IMR-90 (cell line): Measurements from ENCODE around the gene NAT8. TPM values are rescaled to one million over a fixed set of nuclear protein-coding genes. Genes with fewer than 3 reads are reported as not detected.
"Not testable (repeated sequence)": the region's sequence is repeated elsewhere in the genome, so short reads cannot be mapped to it uniquely, and the experiment has no call there.

Source experiments
- ATAC-seq: fragments of 200-7000 bp; cut with Tn5 transposase; 2 replicates; pipeline ENCODE4 v1.9.1; 2020; ENCODE audit warnings: low read depth, mild to moderate bottlenecking, moderate library complexity
- BruUV-seq: library from RNA; stranded (reverse); fragments of 400-500 nt; replicated peaks from 2 replicates; lab custom pipeline; 2021; lab: Mats Ljungman, UMichigan
- CTCF ChIA-PET: fragments of 300-600 bp; formaldehyde crosslinking; extraction: SDS; loops from one replicate; lab custom pipeline; 2021; ENCODE audit warnings: antibody characterized with exemption; lab: Yijun Ruan, JAX
- POLR2A ChIA-PET: fragments of 300-600 bp; sonication (Branson Sonifier 250); formaldehyde crosslinking; loops from one replicate; lab custom pipeline; 2022; ENCODE audit warnings: antibody characterized with exemption; ENCODE audit not compliant: unreplicated experiment; lab: Charles Lee
- DNase-seq: peaks from one replicate; pipeline ENCODE4 v3.0.0; 2013
- H2AFZ ChIP-seq: replicated peaks from 2 replicates; pipeline ENCODE3; 2013; ENCODE audit warnings: low read length, mild to moderate bottlenecking; ENCODE audit not compliant: poor library complexity
- H2AK5ac ChIP-seq: 2 replicates; pipeline ENCODE4 v1.6.1; 2013; ENCODE audit warnings: low read depth, low read length, inconsistent platforms
- H2AK9ac ChIP-seq: replicated peaks from 2 replicates; pipeline ENCODE3; 2013; ENCODE audit warnings: mild to moderate bottlenecking, low read depth, low read length, moderate library complexity; ENCODE audit not compliant: poor library complexity
- H2BK120ac ChIP-seq: 2 replicates; pipeline ENCODE4 v1.6.1; 2013; ENCODE audit warnings: low read depth, low read length, inconsistent platforms
- H2BK15ac ChIP-seq: 3 replicates; pipeline ENCODE4 v1.6.1; 2013; ENCODE audit warnings: low read depth, low read length, inconsistent platforms
- H2BK20ac ChIP-seq: 2 replicates; pipeline ENCODE4 v1.6.1; 2013; ENCODE audit warnings: low read depth, mild to moderate bottlenecking, inconsistent platforms, low read length, moderate library complexity
- H2BK5ac ChIP-seq: 2 replicates; pipeline ENCODE4 v1.6.1; 2013; ENCODE audit warnings: mild to moderate bottlenecking, low read depth, low read length, inconsistent platforms; ENCODE audit not compliant: poor library complexity, severe bottlenecking
- H3K14ac ChIP-seq: replicated peaks from 2 replicates; pipeline ENCODE4 v1.6.1; 2013; ENCODE audit warnings: low read depth, low read length, inconsistent platforms
- H3K18ac ChIP-seq: 2 replicates; pipeline ENCODE4 v1.6.1; 2013; ENCODE audit warnings: low read depth, low read length, control low read depth
- H3K23ac ChIP-seq: 2 replicates; pipeline ENCODE4 v1.6.1; 2013; ENCODE audit warnings: low read depth, low read length, inconsistent platforms
- H3K27ac ChIP-seq: 2 replicates; pipeline ENCODE4 v1.5.1; 2013; ENCODE audit warnings: mild to moderate bottlenecking, control low read depth, low read length; ENCODE audit not compliant: insufficient read depth
- H3K27me3 ChIP-seq: 2 replicates; pipeline ENCODE4 v1.6.1; 2013; ENCODE audit warnings: low read length; ENCODE audit not compliant: control insufficient read depth, insufficient read depth
- H3K36me3 ChIP-seq: 2 replicates; pipeline ENCODE4 v1.6.1; 2013; ENCODE audit warnings: low read length, mixed read lengths; ENCODE audit not compliant: control insufficient read depth, insufficient read depth
- H3K4ac ChIP-seq: 2 replicates; pipeline ENCODE4 v1.6.1; 2013; ENCODE audit warnings: low read depth, low read length, inconsistent platforms
- H3K4me1 ChIP-seq: 2 replicates; pipeline ENCODE4 v1.6.1; 2013; ENCODE audit warnings: low read length, mixed read lengths; ENCODE audit not compliant: control insufficient read depth, insufficient read depth
- H3K4me2 ChIP-seq: 2 replicates; pipeline ENCODE4 v1.6.1; 2013; ENCODE audit warnings: low read depth, mild to moderate bottlenecking, control low read depth, low read length, moderate library complexity
- H3K4me3 ChIP-seq: 2 replicates; pipeline ENCODE4 v1.5.1; 2013; ENCODE audit warnings: low read depth, mild to moderate bottlenecking, control low read depth, low read length, moderate library complexity; ENCODE audit not compliant: insufficient read depth
- H3K56ac ChIP-seq: 2 replicates; pipeline ENCODE4 v1.6.1; 2013; ENCODE audit warnings: low read length, inconsistent platforms; ENCODE audit not compliant: insufficient read depth; ENCODE audit errors: extremely low read depth
- H3K79me1 ChIP-seq, 2 experiments: 2 replicates each; pipeline ENCODE4 v1.6.1; 2013; ENCODE audit warnings: low read length in 2 of 2, inconsistent platforms in 1 of 2, low read depth in 1 of 2
- H3K9ac ChIP-seq: 2 replicates; pipeline ENCODE4 v1.6.1; 2013; ENCODE audit warnings: low read depth, low read length, control low read depth
- H3K9me1 ChIP-seq: 2 replicates; pipeline ENCODE4 v1.6.1; 2013; ENCODE audit warnings: low read length, inconsistent platforms; ENCODE audit not compliant: insufficient read depth
- H3K9me3 ChIP-seq: 2 replicates; pipeline ENCODE4 v1.6.1; 2013; ENCODE audit warnings: low read length; ENCODE audit not compliant: control insufficient read depth, insufficient read depth
- H4K20me1 ChIP-seq: 2 replicates; pipeline ENCODE4 v1.6.1; 2013; ENCODE audit warnings: low read length, inconsistent platforms; ENCODE audit not compliant: insufficient read depth
- H4K5ac ChIP-seq: 2 replicates; pipeline ENCODE4 v1.6.1; 2013; ENCODE audit warnings: mild to moderate bottlenecking, low read depth, low read length, control low read depth
- H4K8ac ChIP-seq, 2 experiments: 2 replicates each; pipeline ENCODE4 v1.6.1; 2013; ENCODE audit warnings: low read depth in 2 of 2, low read length in 2 of 2, control low read depth in 1 of 2, inconsistent platforms in 1 of 2
- H4K91ac ChIP-seq: 2 replicates; pipeline ENCODE4 v1.6.1; 2013; ENCODE audit warnings: low read depth, low read length, inconsistent platforms; ENCODE audit not compliant: insufficient read depth
- WGBS, 2 experiments: methylation state at CpG; one replicate each; pipeline versions ENCODE4 v1.1.5 to v1.1.7; 2013; ENCODE audit warnings: missing lambda C conversion rate in 2 of 2; ENCODE audit not compliant: insufficient read length in 1 of 2; ENCODE audit errors: extremely low coverage in 2 of 2; 5-methylcytosine and 5-hydroxymethylcytosine counted together
- dilution Hi-C: fragments of 300-500 bp; cut with HindIII; formaldehyde crosslinking; loops from one replicate; pipeline ENCODE4 v1.14.3; 2018; ENCODE audit warnings: low sequenced_read_pairs; ENCODE audit not compliant: unreplicated experiment
- in situ Hi-C: fragments of 300-500 bp; cut with MboI; formaldehyde crosslinking; loops from 3 replicates; pipeline ENCODE4 v1.14.3; 2019; ENCODE audit warnings: low sequenced_read_pairs, inconsistent platforms, mixed read lengths
- intact Hi-C: fragments of 100-400 bp; cut with micrococcal nuclease; formaldehyde crosslinking; loops from 2 replicates; pipeline ENCODE4 v1.10.0; 2022
- polyA plus RNA-seq, 3 experiments: library from polyadenylated mRNA; depleted of rRNA; stranded (reverse); fragments of >200 nt; gene quantifications; 2 replicates each; pipeline ENCODE4 v1.2.3, GENCODE V29; 2012; ENCODE audit warnings: low replicate concordance in 1 of 3
- total RNA-seq: library from RNA; depleted of rRNA; stranded (reverse); fragments of >200 nt; gene quantifications from 2 replicates; pipeline ENCODE4 v1.2.3, GENCODE V29; 2012

The NAT8 gene
- total and polyA plus RNA-seq, 2 of the 4 experiments (the other 2 are of a cell fraction), result not detected

DNA sequence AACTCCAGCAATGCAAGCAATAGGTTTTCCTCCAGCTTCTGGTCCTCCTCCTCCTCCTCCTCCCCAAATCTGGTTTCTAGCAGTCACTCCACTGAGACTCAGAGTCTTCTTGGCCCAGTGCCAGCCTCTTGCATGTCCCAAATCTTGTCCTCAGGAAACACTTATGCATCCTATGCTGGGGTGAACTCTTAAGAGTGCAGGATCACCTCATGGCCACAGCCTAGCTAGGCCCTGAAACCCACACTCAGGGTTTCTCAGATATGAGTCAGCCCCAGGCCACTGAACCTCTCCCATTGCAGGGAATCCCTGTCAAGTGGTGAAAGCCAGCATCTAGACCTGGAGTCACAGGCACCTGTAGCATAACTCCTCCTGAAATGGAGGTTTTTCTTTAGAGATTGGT, 18.2 kb downstream of the NAT8 start:
- H4K5ac ChIP-seq, ATAC-seq, H3K14ac ChIP-seq, H3K27ac ChIP-seq, H3K9me1 ChIP-seq, intact Hi-C loops, H2BK5ac ChIP-seq, H3K9me3 ChIP-seq, H3K36me3 ChIP-seq, BruUV-seq, DNase-seq, dilution Hi-C loops, H4K8ac ChIP-seq, H3K4me2 ChIP-seq, H3K9ac ChIP-seq, H3K4me3 ChIP-seq, in situ Hi-C loops, H3K27me3 ChIP-seq, H2BK120ac ChIP-seq, H2AK9ac ChIP-seq, H3K18ac ChIP-seq, H3K56ac ChIP-seq, H3K4me1 ChIP-seq, H3K23ac ChIP-seq, H4K91ac ChIP-seq, H3K79me1 ChIP-seq, H2AK5ac ChIP-seq, H3K4ac ChIP-seq, POLR2A ChIA-PET, H4K20me1 ChIP-seq, H2BK15ac ChIP-seq, CTCF ChIA-PET, H2BK20ac ChIP-seq, H2AFZ ChIP-seq: not testable (repeated sequence)

DNA sequence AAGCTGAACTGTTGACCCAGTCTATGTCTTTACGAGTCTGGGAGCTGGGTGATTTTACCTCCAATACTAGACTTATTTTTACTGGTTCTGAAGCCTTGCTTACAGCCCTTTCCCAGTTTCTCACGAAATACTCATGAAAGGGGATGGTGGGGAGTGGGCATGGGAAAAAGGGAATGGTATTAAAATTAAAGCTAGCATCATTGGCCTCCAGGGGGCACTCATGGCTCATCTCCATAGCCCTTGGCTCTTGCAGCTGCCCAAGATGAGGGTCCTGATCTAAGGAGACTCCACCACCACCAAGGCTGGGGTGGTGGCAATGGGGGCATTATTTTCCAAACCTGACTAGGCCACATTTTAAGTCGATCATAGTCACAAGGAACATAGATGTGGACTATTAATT, 22.3 kb downstream of the NAT8 start:
- not testable (repeated sequence) for H3K27ac ChIP-seq
- WGBS, 2 experiments, result no CpG with 5 or more reads among the region's 3 CpGs

More for the DNA sequence above, 22.3 kb downstream of the NAT8 start:
- dilution Hi-C loops, ATAC-seq, H4K5ac ChIP-seq, POLR2A ChIA-PET, H2AK9ac ChIP-seq, H3K27me3 ChIP-seq, H3K79me1 ChIP-seq, H3K36me3 ChIP-seq, intact Hi-C loops, CTCF ChIA-PET, H3K56ac ChIP-seq, BruUV-seq, H4K8ac ChIP-seq, H4K20me1 ChIP-seq, H3K9me3 ChIP-seq, DNase-seq, H3K4me1 ChIP-seq, H3K18ac ChIP-seq, H3K9ac ChIP-seq, H3K23ac ChIP-seq, H3K4me3 ChIP-seq, in situ Hi-C loops, H2BK20ac ChIP-seq, H3K14ac ChIP-seq, H2AFZ ChIP-seq, H2AK5ac ChIP-seq, H3K4me2 ChIP-seq, H2BK5ac ChIP-seq, H2BK120ac ChIP-seq, H4K91ac ChIP-seq, H3K9me1 ChIP-seq, H2BK15ac ChIP-seq, H3K4ac ChIP-seq: not testable (repeated sequence)
